MCF 10A (cell line): ENCODE results near the gene C2orf78. TPM values are rescaled to one million over a fixed set of nuclear protein-coding genes. Genes with fewer than 3 reads are reported as not detected.
"Not testable (repeated sequence)": the region's sequence is repeated elsewhere in the genome, so short reads cannot be mapped to it uniquely, and the experiment has no call there.

Experiments
- BruUV-seq: library from RNA; stranded (reverse); fragments of 400-500 nt; replicated peaks from 2 replicates; lab custom pipeline; 2021; lab: Mats Ljungman, UMichigan
- CTCF ChIA-PET: fragments of 300-600 bp; sonication (Branson Sonifier 250); formaldehyde crosslinking; extraction: SDS; loops from one replicate; lab custom pipeline; 2021; ENCODE audit warnings: antibody characterized with exemption, inconsistent platforms; lab: Yijun Ruan, JAX
- POLR2A ChIA-PET: fragments of 300-600, 350-650 bp; sonication (Branson Sonifier 250); formaldehyde crosslinking; extraction: SDS; loops from one replicate; lab custom pipeline; 2020; ENCODE audit warnings: antibody characterized with exemption, inconsistent platforms; lab: Yijun Ruan, JAX
- DNase-seq: peaks from one replicate; pipeline ENCODE4 v3.0.0-alpha.2; 2018; ENCODE audit not compliant: unreplicated experiment
- H3K27ac Mint-ChIP-seq: one replicate; pipeline ENCODE4 v1.8.0; 2022; ENCODE audit warnings: mild to moderate bottlenecking, low read depth, mixed read lengths; ENCODE audit not compliant: unreplicated experiment
- H3K27me3 Mint-ChIP-seq: one replicate; pipeline ENCODE4 v1.8.0; 2022; ENCODE audit warnings: mixed read lengths; ENCODE audit not compliant: insufficient read depth, unreplicated experiment
- H3K36me3 Mint-ChIP-seq: one replicate; pipeline ENCODE4 v1.8.0; 2022; ENCODE audit warnings: mild to moderate bottlenecking, moderate library complexity, mixed read lengths; ENCODE audit not compliant: insufficient read depth, unreplicated experiment
- H3K4me1 Mint-ChIP-seq: one replicate; pipeline ENCODE4 v1.8.0; 2022; ENCODE audit warnings: mixed read lengths; ENCODE audit not compliant: insufficient read depth, unreplicated experiment
- H3K4me3 Mint-ChIP-seq: one replicate; pipeline ENCODE4 v1.8.0; 2022; ENCODE audit warnings: mild to moderate bottlenecking, moderate library complexity, mixed read lengths; ENCODE audit not compliant: unreplicated experiment
- H3K9me3 Mint-ChIP-seq: one replicate; pipeline ENCODE4 v1.8.0; 2022; ENCODE audit warnings: mixed read lengths; ENCODE audit not compliant: unreplicated experiment
- intact Hi-C: fragments of 100-400 bp; cut with micrococcal nuclease; formaldehyde crosslinking; loops from 2 replicates; pipeline ENCODE4 v1.14.1; 2022
- total RNA-seq: library from RNA; stranded (reverse); gene quantifications from 2 replicates; pipeline ENCODE4 v1.2.3, GENCODE V29; 2022
- TF ChIP-seq, protein P1 (sequence below): fragments of 200-600 bp; IDR thresholded peaks from one replicate; pipeline ENCODE4 v1.8.0; 2022; ENCODE audit warnings: antibody characterized with exemption, mild to moderate bottlenecking; ENCODE audit not compliant: unreplicated experiment

Gene C2orf78
- total RNA-seq, 1 experiment from 2014 or later, result not detected

DNA sequence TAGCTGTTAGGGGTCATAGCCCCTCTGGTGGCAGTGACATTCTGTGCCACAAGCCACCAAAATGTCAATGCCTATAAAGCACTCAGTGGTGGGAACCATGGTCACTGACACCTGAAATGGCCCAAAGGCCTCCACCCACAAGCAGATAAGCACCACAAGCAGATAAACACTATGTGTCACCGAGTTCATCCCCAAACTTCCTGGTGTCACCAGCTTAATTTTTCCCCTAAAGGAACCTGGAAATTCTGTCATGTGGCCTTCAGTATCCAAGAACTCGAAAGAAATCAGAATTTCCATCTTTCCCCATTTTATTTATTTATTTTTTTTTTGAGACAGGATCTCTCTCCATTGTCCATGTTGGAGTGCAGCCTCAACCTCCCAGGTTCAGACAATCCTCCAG is 43.2 kb upstream of the C2orf78 start:
- Mint-ChIP-seq H3K36me3 (peaks cover 24% of the 10 kb centered on the region), H3K4me1 (peaks cover 11% of the 10 kb centered on the region), H3K27me3 (no peaks in the 10 kb centered on the region), H3K4me3 (no peak overlapping the region), H3K9me3 (no peaks in the 10 kb centered on the region), H3K27ac (no peak overlapping the region)
- POLR2A ChIA-PET, result no interaction called here
- intact Hi-C loops, result no loop called here
- DNase-seq, result no peak
- CTCF ChIA-PET, result no interaction called here
- TF ChIP-seq, protein P1, sequence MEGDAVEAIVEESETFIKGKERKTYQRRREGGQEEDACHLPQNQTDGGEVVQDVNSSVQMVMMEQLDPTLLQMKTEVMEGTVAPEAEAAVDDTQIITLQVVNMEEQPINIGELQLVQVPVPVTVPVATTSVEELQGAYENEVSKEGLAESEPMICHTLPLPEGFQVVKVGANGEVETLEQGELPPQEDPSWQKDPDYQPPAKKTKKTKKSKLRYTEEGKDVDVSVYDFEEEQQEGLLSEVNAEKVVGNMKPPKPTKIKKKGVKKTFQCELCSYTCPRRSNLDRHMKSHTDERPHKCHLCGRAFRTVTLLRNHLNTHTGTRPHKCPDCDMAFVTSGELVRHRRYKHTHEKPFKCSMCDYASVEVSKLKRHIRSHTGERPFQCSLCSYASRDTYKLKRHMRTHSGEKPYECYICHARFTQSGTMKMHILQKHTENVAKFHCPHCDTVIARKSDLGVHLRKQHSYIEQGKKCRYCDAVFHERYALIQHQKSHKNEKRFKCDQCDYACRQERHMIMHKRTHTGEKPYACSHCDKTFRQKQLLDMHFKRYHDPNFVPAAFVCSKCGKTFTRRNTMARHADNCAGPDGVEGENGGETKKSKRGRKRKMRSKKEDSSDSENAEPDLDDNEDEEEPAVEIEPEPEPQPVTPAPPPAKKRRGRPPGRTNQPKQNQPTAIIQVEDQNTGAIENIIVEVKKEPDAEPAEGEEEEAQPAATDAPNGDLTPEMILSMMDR, result no peak
- BruUV-seq, result no TSS peak

- Mint-ChIP-seq H3K36me3 (peaks cover 48% of the 10 kb centered on the region), H3K9me3 (no peaks in the 10 kb centered on the region), H3K27ac (no peak overlapping the region), H3K27me3 (no peaks in the 10 kb centered on the region), H3K4me3 (no peak overlapping the region), H3K4me1 (peaks cover 5% of the 10 kb centered on the region)
- intact Hi-C loops, result no loop called here
- TF ChIP-seq, protein P1, result no peak
- DNase-seq, result no peak
- BruUV-seq, result no TSS peak
- POLR2A ChIA-PET, result interaction anchor here (1.7 to 2.0 kb wide), 2 partner anchors 8 to 31 kb away, joined by 6 read pairs; no protein-coding TSS in a partner anchor
- CTCF ChIA-PET, result interaction anchor here (0.6 to 1.4 kb wide), 3 partner anchors 9 to 86 kb away, joined by 3 to 4 read pairs (median 3); no protein-coding TSS in a partner anchor
Measured at GRCh38 chr2:73746015-73746876, 37.7 kb upstream of the C2orf78 start.

DNA sequence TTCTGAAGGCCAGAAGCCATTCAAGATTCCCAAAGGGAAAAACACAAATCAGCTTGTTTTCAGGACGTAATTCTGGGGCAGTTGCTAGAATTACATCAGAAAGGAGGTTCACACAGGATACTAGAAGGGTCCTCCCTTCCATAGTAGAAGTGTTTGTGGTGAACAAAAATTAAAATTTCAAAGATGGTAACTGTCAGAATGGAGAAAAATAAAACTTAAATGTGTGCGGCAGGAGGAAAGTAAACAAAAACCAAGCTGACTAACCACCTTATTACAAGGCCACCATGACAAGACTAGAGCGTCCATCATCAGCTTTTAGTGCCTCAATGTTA is 37.1 kb upstream of the C2orf78 start:
- Mint-ChIP-seq H3K36me3 (peaks cover 50% of the 10 kb centered on the region), H3K4me1 (peaks cover 5% of the 10 kb centered on the region), H3K27ac (no peak overlapping the region), H3K9me3 (no peaks in the 10 kb centered on the region), H3K27me3 (no peaks in the 10 kb centered on the region), H3K4me3 (no peak overlapping the region)
- BruUV-seq, result no TSS peak
- DNase-seq, result no peak
- TF ChIP-seq, protein P1, result no peak
- intact Hi-C loops, result no loop called here
- ChIA-PET CTCF (interaction anchor here (0.6 to 1.4 kb wide), 3 partner anchors 9 to 85 kb away, joined by 3 to 4 read pairs (median 3); no protein-coding TSS in a partner anchor), POLR2A (interaction anchor here (1.7 to 2.0 kb wide), 2 partner anchors 9 to 31 kb away, joined by 6 read pairs; no protein-coding TSS in a partner anchor)

DNA sequence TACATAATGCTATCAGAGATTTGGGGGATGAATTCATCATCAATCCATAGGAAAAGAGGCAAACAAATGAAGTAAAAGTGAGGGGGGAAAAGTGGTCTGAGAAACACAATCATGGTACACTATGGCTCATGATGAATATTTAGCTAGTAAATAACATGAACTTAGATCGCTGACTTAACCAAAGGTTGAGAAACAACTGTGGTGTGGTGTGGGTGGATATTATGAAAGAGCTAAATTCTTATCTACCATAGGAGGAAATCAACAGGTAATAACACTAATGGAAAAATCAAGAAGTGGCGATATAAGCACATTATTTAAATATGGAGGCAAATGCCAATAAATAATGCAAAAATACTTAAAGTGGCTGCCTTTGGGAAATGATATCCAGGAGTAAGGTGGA is 34.7 kb upstream of the C2orf78 start:
- Mint-ChIP-seq H3K36me3 (peaks cover 44% of the 10 kb centered on the region), H3K9me3 (no peaks in the 10 kb centered on the region), H3K27ac (no peak overlapping the region), H3K27me3 (no peaks in the 10 kb centered on the region), H3K4me1 (peaks cover 7% of the 10 kb centered on the region), H3K4me3 (no peak overlapping the region)
- DNase-seq, result no peak
- TF ChIP-seq, protein P1, result no peak
- intact Hi-C loops, result no loop called here
- no TSS peak for BruUV-seq
- CTCF ChIA-PET, result interaction anchor here (1.0 kb wide), 1 partner anchor 69 kb away, joined by 4 read pairs; no protein-coding TSS in a partner anchor
- POLR2A ChIA-PET, result interaction anchor here (0.7 to 1.7 kb wide), 3 partner anchors 12 to 970 kb away, joined by 5 to 17 read pairs (median 6); partner anchors contain the start of gene TPRKB

GRCh38 chr2:73754332-73754731 is 29.7 kb upstream of the C2orf78 start:
- H3K4me3 Mint-ChIP-seq, DNase-seq, BruUV-seq, H3K27ac Mint-ChIP-seq, H3K4me1 Mint-ChIP-seq, H3K9me3 Mint-ChIP-seq, H3K27me3 Mint-ChIP-seq: not testable (repeated sequence)
- ChIA-PET CTCF (interaction anchor here (0.6 to 1.1 kb wide), 2 partner anchors 15 to 25 kb away, joined by 3 to 4 read pairs; no protein-coding TSS in a partner anchor), POLR2A (interaction anchor here (0.5 kb wide), 1 partner anchor 423 kb away, joined by 3 read pairs; no protein-coding TSS in a partner anchor)
- intact Hi-C loops, result loop anchor here (1.0 to 2.0 kb wide), 2 partner anchors 26 to 70 kb away; partner anchors contain the start of gene DUSP11
- peaks cover 52% of the 10 kb centered on the region for H3K36me3 Mint-ChIP-seq
